MCF 10A (cell line): ENCODE measurements around the gene STXBP3. TPM values are rescaled to one million over a fixed set of nuclear protein-coding genes. Genes with fewer than 3 reads are reported as not detected.
A peak's percentile ranks its signal among the peaks of the same experiment; 100 is the strongest.

Experiments used
- BruUV-seq: library from RNA; stranded (reverse); fragments of 400-500 nt; replicated peaks from 2 replicates; lab custom pipeline; 2021; lab: Mats Ljungman, UMichigan
- CTCF ChIA-PET: fragments of 300-600 bp; sonication (Branson Sonifier 250); formaldehyde crosslinking; extraction: SDS; loops from one replicate; lab custom pipeline; 2021; ENCODE audit warnings: antibody characterized with exemption, inconsistent platforms; lab: Yijun Ruan, JAX
- POLR2A ChIA-PET: fragments of 300-600, 350-650 bp; sonication (Branson Sonifier 250); formaldehyde crosslinking; extraction: SDS; loops from one replicate; lab custom pipeline; 2020; ENCODE audit warnings: antibody characterized with exemption, inconsistent platforms; lab: Yijun Ruan, JAX
- DNase-seq: peaks from one replicate; pipeline ENCODE4 v3.0.0-alpha.2; 2018; ENCODE audit not compliant: unreplicated experiment
- H3K27ac Mint-ChIP-seq: one replicate; pipeline ENCODE4 v1.8.0; 2022; ENCODE audit warnings: mild to moderate bottlenecking, low read depth, mixed read lengths; ENCODE audit not compliant: unreplicated experiment
- H3K27me3 Mint-ChIP-seq: one replicate; pipeline ENCODE4 v1.8.0; 2022; ENCODE audit warnings: mixed read lengths; ENCODE audit not compliant: insufficient read depth, unreplicated experiment
- H3K36me3 Mint-ChIP-seq: one replicate; pipeline ENCODE4 v1.8.0; 2022; ENCODE audit warnings: mild to moderate bottlenecking, moderate library complexity, mixed read lengths; ENCODE audit not compliant: insufficient read depth, unreplicated experiment
- H3K4me1 Mint-ChIP-seq: one replicate; pipeline ENCODE4 v1.8.0; 2022; ENCODE audit warnings: mixed read lengths; ENCODE audit not compliant: insufficient read depth, unreplicated experiment
- H3K4me3 Mint-ChIP-seq: one replicate; pipeline ENCODE4 v1.8.0; 2022; ENCODE audit warnings: mild to moderate bottlenecking, moderate library complexity, mixed read lengths; ENCODE audit not compliant: unreplicated experiment
- H3K9me3 Mint-ChIP-seq: one replicate; pipeline ENCODE4 v1.8.0; 2022; ENCODE audit warnings: mixed read lengths; ENCODE audit not compliant: unreplicated experiment
- CTCF ChIP-seq: fragments of 200-600 bp; IDR thresholded peaks from one replicate; pipeline ENCODE4 v1.8.0; 2022; ENCODE audit warnings: antibody characterized with exemption, mild to moderate bottlenecking; ENCODE audit not compliant: unreplicated experiment
- intact Hi-C: fragments of 100-400 bp; cut with micrococcal nuclease; formaldehyde crosslinking; loops from 2 replicates; pipeline ENCODE4 v1.14.1; 2022
- total RNA-seq: library from RNA; stranded (reverse); gene quantifications from 2 replicates; pipeline ENCODE4 v1.2.3, GENCODE V29; 2022

The STXBP3 gene
- total RNA-seq, 1 experiment from 2014 or later, result 47.4 TPM

DNA sequence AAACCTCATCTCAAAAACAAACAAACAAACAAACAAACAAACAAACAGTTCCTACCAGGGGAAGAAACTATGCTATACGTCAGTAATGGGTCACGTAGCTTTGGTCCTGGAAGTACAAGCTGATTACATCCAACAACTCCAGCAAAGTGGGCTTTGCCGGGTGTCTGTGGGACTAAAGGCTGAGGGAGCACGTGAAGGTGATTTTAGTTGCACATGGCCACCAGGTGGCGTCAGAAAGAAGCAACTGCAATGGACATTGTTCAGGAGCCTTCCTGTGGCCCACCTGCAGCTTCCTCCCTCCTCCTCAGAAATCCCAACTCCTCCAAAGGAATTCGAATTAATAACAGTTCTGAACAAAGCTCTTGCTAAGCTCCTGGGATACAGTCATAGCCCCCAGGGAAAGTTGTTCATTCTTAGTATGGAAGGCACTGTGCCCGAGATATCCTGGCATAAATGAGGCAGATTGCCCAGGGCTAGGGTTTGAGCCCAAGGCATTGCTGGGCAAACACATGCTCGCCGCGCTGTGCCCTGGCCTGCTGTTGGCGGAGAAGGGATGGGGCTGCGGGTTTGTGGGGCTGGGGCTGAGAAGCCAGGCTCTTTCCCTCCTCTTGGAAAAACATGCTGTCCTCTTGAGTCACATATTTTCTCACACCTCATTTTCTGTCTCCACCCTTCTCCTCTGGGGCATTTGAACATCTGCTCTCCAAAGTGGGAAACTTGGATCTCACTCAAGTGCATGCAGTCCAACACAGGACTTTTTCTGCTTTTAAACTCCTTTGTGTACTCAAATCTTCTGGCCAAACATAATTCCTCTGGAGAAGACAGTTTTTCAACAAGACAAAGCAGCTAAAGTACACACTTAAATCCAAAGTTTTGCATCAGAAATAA, 81.8 kb downstream of the STXBP3 start:
- no peaks in the 10 kb centered on the region for H3K9me3 Mint-ChIP-seq
- H3K27ac Mint-ChIP-seq, result peak overlapping the region; percentile 94
- CTCF ChIA-PET, result interaction anchor here (0.6 to 11.1 kb wide), 32 partner anchors 9 to 169 kb away, joined by 3 to 255 read pairs (median 4); partner anchors contain the start of genes GPSM2 and PRPF38B
- POLR2A ChIA-PET, result interaction anchor here (0.6 to 8.7 kb wide), 25 partner anchors 9 to 167 kb away, joined by 3 to 276 read pairs (median 6); partner anchors contain the start of genes CLCC1, GPSM2 and PRPF38B
- BruUV-seq, result no TSS peak
- H3K36me3 Mint-ChIP-seq, result peaks cover 11% of the 10 kb centered on the region
- intact Hi-C loops, result loop anchor here (1.0 to 5.0 kb wide), 6 partner anchors 50 to 434 kb away; partner anchors contain the start of genes PRPF38B and STXBP3
- peaks cover 47% of the 10 kb centered on the region for H3K4me1 Mint-ChIP-seq
- no peaks in the 10 kb centered on the region for H3K27me3 Mint-ChIP-seq
- H3K4me3 Mint-ChIP-seq, result peak overlapping the region; percentile 59
- TF ChIP-seq CTCF, result peak; percentile 75
- peak; percentile 96 for DNase-seq

DNA sequence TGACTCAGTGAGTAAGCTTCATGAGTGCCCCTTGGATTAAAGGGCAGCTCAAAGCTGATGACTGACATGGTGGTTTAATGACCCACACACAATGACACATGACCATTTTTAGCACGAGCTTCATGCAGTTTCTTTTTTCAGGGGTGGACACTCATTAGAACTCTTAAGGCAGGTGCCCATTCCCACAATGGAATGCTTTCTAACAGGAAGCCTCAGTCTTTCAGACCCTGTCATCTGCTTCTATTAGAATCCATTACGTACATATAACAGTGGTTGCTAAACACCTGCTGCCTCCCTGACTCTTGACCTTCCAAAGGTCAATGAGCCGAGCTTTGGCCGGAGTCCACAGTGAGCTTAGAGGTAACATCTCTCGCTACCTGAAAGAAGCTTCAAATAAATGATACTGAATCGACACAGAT, 83.0 kb downstream of the STXBP3 start:
- peak; percentile 57 for DNase-seq
- Mint-ChIP-seq H3K9me3 (no peaks in the 10 kb centered on the region), H3K4me3 (peak overlapping the region; percentile 77), H3K27ac (peak overlapping the region; percentile 94), H3K4me1 (peaks cover 47% of the 10 kb centered on the region), H3K27me3 (no peaks in the 10 kb centered on the region), H3K36me3 (peaks cover 11% of the 10 kb centered on the region)
- no peak for TF ChIP-seq CTCF
- POLR2A ChIA-PET, result interaction anchor here (1.0 to 8.7 kb wide), 19 partner anchors 8 to 385 kb away, joined by 3 to 276 read pairs (median 9); partner anchors contain the start of genes CLCC1, GPSM2 and PRPF38B
- CTCF ChIA-PET, result interaction anchor here (0.6 to 11.1 kb wide), 10 partner anchors 10 to 78 kb away, joined by 3 to 255 read pairs (median 26); partner anchors contain the start of gene GPSM2
- BruUV-seq, result TSS peak; percentile 42
- intact Hi-C loops, result loop anchor here (2.0 to 5.0 kb wide), 2 partner anchors 82 to 433 kb away; partner anchors contain the start of gene STXBP3

DNA sequence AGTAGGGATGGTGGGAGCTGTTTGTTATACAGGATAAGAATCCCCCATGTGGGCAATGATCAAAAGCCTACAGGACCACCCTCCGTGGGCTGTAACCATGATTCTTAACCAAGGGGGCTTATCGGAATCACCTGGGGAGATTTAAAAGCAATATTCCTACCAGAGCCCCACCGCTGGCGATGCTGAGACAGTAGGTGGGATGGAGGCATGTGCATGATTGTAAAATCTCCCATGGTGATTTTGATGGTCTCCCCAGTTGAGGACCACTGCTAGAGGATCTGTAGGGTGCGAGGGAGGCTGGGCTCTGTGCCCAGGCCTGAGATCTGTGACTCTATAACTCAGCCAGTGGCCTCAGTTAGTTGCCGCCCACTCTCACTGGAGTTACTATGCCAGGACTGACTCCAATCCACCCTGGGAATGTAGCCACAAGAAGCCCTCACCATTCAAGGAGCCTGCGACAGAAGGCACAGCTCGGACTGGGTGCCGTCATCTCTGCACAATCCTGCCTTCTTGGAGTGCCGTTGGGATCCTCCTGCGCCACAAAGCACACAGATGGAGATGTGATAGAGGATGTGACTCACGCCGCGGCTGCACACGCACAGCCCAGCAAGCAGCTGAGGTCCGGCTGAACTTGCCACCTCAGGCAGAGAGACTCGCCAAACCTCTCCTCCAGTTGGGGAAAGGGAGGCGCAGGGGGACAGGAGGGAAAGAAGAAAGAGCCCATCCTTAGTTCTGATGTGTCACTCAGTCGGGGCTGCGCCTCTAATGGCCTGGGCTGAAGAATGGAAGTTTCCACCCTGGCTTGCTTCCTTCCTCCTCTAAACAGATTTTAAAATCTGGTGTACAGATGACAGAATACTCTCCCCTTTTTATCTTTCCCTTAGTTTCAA, 83.9 kb downstream of the STXBP3 start:
- intact Hi-C loops, result no loop called here
- Mint-ChIP-seq H3K36me3 (peaks cover 5% of the 10 kb centered on the region), H3K27ac (peak overlapping the region; percentile 94), H3K4me1 (peaks cover 47% of the 10 kb centered on the region), H3K9me3 (no peaks in the 10 kb centered on the region), H3K27me3 (no peaks in the 10 kb centered on the region), H3K4me3 (peak overlapping the region; percentile 77)
- CTCF ChIA-PET, result interaction anchor here (0.6 to 11.1 kb wide), 16 partner anchors 9 to 647 kb away, joined by 3 to 255 read pairs (median 8); partner anchors contain the start of gene GPSM2
- peak; percentile 93 for DNase-seq
- BruUV-seq, result no TSS peak
- TF ChIP-seq CTCF, result no peak
- POLR2A ChIA-PET, result interaction anchor here (0.6 to 8.7 kb wide), 16 partner anchors 9 to 682 kb away, joined by 3 to 276 read pairs (median 10); partner anchors contain the start of genes CLCC1, GPSM2 and PRPF38B
